H54 (cell line): ENCODE data around the gene TMEM109.
A peak's percentile ranks its signal among the peaks of the same experiment; 100 is the strongest.

Source experiments
- DNase-seq: peaks from one replicate; pipeline ENCODE4 v3.0.0; 2011; ENCODE audit warnings: low spot score, mixed read lengths; ENCODE audit not compliant: insufficient read length
- FAIRE-seq: peaks from 3 replicates; lab custom pipeline; 2011; peaks lifted over from hg19 to GRCh38; lab: Jason Lieb, UNC
- POLR2A ChIP-seq: IDR thresholded peaks from 2 replicates; pipeline ENCODE4 v1.6.1; 2011; ENCODE audit warnings: low read depth, mild to moderate bottlenecking, low read length

TMEM109 gene, protein sequence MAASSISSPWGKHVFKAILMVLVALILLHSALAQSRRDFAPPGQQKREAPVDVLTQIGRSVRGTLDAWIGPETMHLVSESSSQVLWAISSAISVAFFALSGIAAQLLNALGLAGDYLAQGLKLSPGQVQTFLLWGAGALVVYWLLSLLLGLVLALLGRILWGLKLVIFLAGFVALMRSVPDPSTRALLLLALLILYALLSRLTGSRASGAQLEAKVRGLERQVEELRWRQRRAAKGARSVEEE

GRCh38 chr11:60913793-60914632, at the start of gene TMEM109:
Gene TMEM109, plus strand, starts transcription at chr11:60914158. Its CDS starts 5,536 bp downstream, at chr11:60919694.
- DNase-seq (peak; percentile 90), FAIRE-seq (no peak)
- peak; percentile 68 for TF ChIP-seq POLR2A

- FAIRE-seq (no peak), DNase-seq (no peak)
- no peak for TF ChIP-seq POLR2A
These were observed 49.0 kb upstream of the TMEM109 start for GRCh38 chr11:60864856-60865513.

GRCh38 chr11:60866911-60867870, 46.8 kb upstream of the TMEM109 start, which contains the start of gene ZP1:
Gene ZP1, plus strand, starts transcription at chr11:60867542. Its CDS starts 20 bp downstream, at chr11:60867562.
- DNase-seq, result no peak
- no peak for FAIRE-seq

GRCh38 chr11:60867871-60868681, 45.9 kb upstream of the TMEM109 start:
- FAIRE-seq (no peak), DNase-seq (no peak)
- TF ChIP-seq POLR2A, result no peak

More at GRCh38 chr11:60866911-60867870, 46.8 kb upstream of the TMEM109 start, which contains the start of gene ZP1:
- TF ChIP-seq POLR2A, result no peak

DNA sequence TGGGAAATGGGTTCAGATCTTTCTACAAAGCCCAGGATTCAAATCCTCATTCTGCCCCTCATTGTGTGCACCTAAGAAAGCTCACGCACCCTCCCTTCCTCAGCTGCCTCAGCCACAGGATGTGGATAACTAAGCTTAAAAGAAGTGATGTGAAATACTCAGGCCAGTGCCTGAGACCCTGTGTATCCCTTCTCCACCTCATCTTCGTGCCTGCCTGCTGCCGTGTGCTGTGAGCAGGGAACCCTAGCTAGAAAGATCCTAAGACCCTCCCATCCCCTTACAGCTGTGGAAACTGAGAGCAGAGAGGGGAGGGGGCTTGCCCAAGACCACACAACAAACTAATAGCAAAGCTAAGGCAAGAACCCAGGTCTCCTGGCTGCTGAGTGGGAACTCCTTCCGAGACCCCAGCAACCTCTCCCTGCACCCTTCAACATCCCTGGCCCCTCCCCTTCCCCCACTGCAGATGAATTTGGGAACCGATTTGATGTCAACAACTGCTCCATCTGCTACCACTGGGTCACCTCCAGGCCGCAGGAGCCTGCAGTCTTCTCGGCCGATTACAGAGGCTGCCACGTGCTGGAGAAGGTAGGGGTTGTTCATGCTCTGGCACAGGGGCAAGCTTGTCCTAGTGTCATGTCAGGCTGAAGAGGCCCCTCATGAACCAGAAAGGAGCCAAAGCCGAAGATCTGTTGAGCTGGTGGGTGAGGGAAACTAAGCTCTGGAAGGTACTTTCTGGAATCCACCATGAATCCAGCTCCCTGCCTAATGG, 45.1 kb upstream of the TMEM109 start:
- no peak for FAIRE-seq
- DNase-seq, result no peak
- no peak for TF ChIP-seq POLR2A

DNA sequence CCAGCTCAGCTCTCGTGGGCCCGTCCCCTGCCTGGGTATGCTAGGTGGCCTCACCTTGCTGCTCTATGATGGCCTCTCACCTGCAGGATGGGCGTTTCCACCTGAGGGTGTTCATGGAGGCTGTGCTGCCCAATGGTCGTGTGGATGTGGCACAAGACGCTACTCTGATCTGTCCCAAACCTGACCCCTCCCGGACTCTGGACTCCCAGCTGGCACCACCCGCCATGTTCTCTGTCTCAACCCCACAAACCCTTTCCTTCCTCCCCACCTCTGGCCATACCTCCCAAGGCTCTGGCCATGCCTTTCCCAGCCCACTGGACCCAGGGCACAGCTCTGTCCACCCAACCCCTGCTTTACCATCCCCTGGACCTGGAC, 44.5 kb upstream of the TMEM109 start:
- no peak for TF ChIP-seq POLR2A
- no peak for FAIRE-seq
- DNase-seq, result no peak

DNA sequence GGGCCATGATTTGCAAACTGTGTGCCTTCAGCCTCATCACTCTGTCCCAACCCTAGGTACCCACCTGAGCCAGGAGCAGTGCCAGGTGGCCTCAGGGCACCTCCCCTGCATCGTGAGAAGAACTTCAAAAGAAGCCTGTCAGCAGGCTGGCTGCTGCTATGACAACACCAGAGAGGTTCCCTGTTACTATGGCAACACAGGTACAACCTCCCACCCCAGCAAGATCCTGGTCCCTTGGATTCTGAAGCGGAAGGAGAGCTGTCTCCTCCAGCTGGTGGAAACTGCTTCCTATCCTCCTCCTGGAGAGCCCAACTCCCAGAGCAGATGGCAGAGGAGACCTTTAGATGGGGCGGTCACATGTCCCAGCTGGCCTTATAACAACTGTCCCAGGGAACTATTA, 43.7 kb upstream of the TMEM109 start:
- DNase-seq (no peak), FAIRE-seq (no peak)
- TF ChIP-seq POLR2A, result no peak

DNA sequence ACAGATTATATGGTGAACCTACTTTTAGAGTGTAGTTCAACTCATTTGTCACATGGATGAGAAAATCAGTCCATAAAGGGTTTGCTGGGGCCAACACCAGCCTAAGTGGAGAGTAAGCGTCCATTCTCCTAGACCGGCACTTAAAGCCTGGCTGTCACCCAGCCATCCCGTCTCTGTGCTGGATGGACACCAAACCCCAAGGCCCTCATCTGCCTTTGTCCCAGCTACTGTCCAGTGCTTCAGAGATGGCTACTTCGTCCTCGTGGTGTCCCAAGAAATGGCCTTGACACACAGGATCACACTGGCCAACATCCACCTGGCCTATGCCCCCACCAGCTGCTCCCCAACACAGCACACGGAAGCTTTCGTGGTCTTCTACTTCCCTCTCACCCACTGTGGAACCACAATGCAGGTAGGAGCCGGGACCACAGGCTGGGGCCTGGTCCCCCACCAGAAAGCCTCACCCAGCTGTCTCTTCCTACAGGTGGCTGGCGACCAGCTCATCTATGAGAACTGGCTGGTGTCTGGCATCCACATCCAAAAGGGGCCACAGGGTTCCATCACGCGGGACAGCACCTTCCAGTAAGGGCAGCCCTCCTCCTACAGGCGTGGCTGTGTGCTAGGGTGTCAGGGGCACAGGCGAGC, 43.1 kb upstream of the TMEM109 start:
- FAIRE-seq (no peak), DNase-seq (no peak)
- no peak for TF ChIP-seq POLR2A

DNA sequence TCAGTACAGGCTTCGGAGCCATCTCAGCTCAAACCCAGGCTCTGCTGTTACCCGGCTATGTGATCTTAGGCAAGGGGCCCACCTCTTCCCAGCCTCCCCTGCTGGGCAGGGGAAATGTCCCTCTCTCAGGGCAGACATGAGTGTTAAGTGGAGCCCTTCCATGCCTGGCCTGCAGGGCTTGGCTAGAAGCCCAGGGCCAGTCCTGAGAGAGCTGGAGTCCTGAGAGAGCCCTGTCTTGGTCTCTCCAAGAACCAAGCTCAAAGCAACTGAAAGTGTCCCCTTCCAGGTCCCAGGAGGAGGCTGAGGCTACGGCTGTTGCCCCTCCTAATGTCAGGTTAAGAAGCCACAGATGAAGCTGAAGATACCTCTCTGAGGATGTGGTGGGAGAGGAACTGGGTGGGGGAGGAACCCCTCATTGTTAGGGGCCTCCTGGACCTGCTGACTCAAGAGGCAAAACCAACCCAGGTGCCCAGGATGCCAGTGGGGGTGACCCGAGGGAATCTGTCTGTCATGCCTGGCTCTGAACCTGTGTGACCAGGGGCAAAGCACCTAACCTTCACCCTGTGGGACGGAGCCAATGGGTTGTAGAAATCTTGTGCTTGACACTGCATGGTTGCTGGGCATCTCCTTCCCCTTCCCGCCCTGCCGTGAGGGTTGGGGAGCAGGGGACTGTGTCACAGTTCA, 42.4 kb upstream of the TMEM109 start:
- no peak for FAIRE-seq
- TF ChIP-seq POLR2A, result no peak
- DNase-seq, result no peak

- no peak for TF ChIP-seq POLR2A
- FAIRE-seq (no peak), DNase-seq (no peak)
These were observed 41.6 kb upstream of the TMEM109 start for GRCh38 chr11:60872124-60872960.
